ENCODE data around the gene ABCD3.
"Not testable (repeated sequence)": the region's sequence is repeated elsewhere in the genome, so short reads cannot be mapped to it uniquely, and the experiment has no call there.

The ABCD3 gene

GRCh38 chr1:94413311-94413710 is 4.9 kb upstream of the ABCD3 start:
- no peak for DNase-seq (ENCODE audit: low read depth)

GRCh38 chr1:94416901-94417727 is 1.1 kb upstream of the ABCD3 start:
- DNase-seq (ENCODE audit: low read depth), result no peak

- DNase-seq (ENCODE audit: low read depth), result no peak
These were observed 536 bp upstream of the ABCD3 start for GRCh38 chr1:94417728-94417977.

- DNase-seq (ENCODE audit: low read depth), result peak; percentile 2
These were observed 771 bp downstream of the ABCD3 start for GRCh38 chr1:94418664-94419655.

GRCh38 chr1:94422115-94422820 is 4.1 kb downstream of the ABCD3 start:
- no peak for DNase-seq (ENCODE audit: low read depth)

- DNase-seq (ENCODE audit: low read depth), result no peak
These were observed 7.8 kb downstream of the ABCD3 start for GRCh38 chr1:94425821-94426484.

- DNase-seq (ENCODE audit: low read depth), result not testable (repeated sequence)
These were observed 8.3 kb downstream of the ABCD3 start for GRCh38 chr1:94426485-94426870.

GRCh38 chr1:94428441-94428840 is 10.3 kb downstream of the ABCD3 start:
- DNase-seq (ENCODE audit: low read depth), result no peak

GRCh38 chr1:94428927-94429528 is 10.8 kb downstream of the ABCD3 start:
- DNase-seq (ENCODE audit: low read depth), result not testable (repeated sequence)

- not testable (repeated sequence) for DNase-seq (ENCODE audit: low read depth)
These were observed 11.9 kb downstream of the ABCD3 start for GRCh38 chr1:94430066-94430465.

GRCh38 chr1:94433866-94434265 is 15.7 kb downstream of the ABCD3 start:
- DNase-seq (ENCODE audit: low read depth), result no peak

- DNase-seq (ENCODE audit: low read depth), result no peak
These were observed 16.3 kb downstream of the ABCD3 start for GRCh38 chr1:94434365-94435045.

GRCh38 chr1:94438692-94439276 is 20.6 kb downstream of the ABCD3 start:
- no peak for DNase-seq (ENCODE audit: low read depth)

GRCh38 chr1:94440088-94440487 is 21.9 kb downstream of the ABCD3 start:
- no peak for DNase-seq (ENCODE audit: low read depth)

- DNase-seq (ENCODE audit: low read depth), result not testable (repeated sequence)
These were observed 24.9 kb downstream of the ABCD3 start for GRCh38 chr1:94443067-94443466.

GRCh38 chr1:94444819-94445218 is 26.6 kb downstream of the ABCD3 start:
- not testable (repeated sequence) for DNase-seq (ENCODE audit: low read depth)

GRCh38 chr1:94445733-94446132 is 27.5 kb downstream of the ABCD3 start:
- not testable (repeated sequence) for DNase-seq (ENCODE audit: low read depth)

- not testable (repeated sequence) for DNase-seq (ENCODE audit: low read depth)
These were observed 28.0 kb downstream of the ABCD3 start for GRCh38 chr1:94446177-94446576.

GRCh38 chr1:94448741-94449140 is 30.6 kb downstream of the ABCD3 start:
- not testable (repeated sequence) for DNase-seq (ENCODE audit: low read depth)

GRCh38 chr1:94456736-94457135 is 38.5 kb downstream of the ABCD3 start:
- DNase-seq (ENCODE audit: low read depth), result no peak

All from activated T-helper 1 cell treated with Interleukin-2 at 50 U/mL for 16 hours (primary cell).